Measurements from ENCODE around the gene OR4D1. TPM values are rescaled to one million over a fixed set of nuclear protein-coding genes. Genes with fewer than 3 reads are reported as not detected.

The OR4D1 gene
- total RNA-seq, 2 experiments from 2014 or later: 0.49 to 0.70 TPM

- DNase-seq: no peak
- H3K9me3 Mint-ChIP-seq: no peaks in the 10 kb centered on the region
- H3K36me3 Mint-ChIP-seq (ENCODE audit: low read depth): no peaks in the 10 kb centered on the region
- no peak overlapping the region for H3K27ac ChIP-seq (ENCODE audit: low read depth in 1 of 2, low read length in 2 of 2)
- H3K27me3 ChIP-seq (ENCODE audit: control insufficient read depth in 1 of 2, insufficient read depth in 2 of 2, low read length in 2 of 2): no peaks in the 10 kb centered on the region
- no peak for ATAC-seq (ENCODE audit: poor library complexity)
- peaks cover 4% of the 10 kb centered on the region for H3K27me3 Mint-ChIP-seq
- ChIA-PET CTCF (interaction anchor here (0.7 kb wide), 1 partner anchor 217 kb away, joined by 3 read pairs; no protein-coding TSS in a partner anchor), POLR2A (no interaction called here)
- H3K4me3 ChIP-seq (ENCODE audit: low read length): no peak overlapping the region
- TF ChIP-seq, protein P1, sequence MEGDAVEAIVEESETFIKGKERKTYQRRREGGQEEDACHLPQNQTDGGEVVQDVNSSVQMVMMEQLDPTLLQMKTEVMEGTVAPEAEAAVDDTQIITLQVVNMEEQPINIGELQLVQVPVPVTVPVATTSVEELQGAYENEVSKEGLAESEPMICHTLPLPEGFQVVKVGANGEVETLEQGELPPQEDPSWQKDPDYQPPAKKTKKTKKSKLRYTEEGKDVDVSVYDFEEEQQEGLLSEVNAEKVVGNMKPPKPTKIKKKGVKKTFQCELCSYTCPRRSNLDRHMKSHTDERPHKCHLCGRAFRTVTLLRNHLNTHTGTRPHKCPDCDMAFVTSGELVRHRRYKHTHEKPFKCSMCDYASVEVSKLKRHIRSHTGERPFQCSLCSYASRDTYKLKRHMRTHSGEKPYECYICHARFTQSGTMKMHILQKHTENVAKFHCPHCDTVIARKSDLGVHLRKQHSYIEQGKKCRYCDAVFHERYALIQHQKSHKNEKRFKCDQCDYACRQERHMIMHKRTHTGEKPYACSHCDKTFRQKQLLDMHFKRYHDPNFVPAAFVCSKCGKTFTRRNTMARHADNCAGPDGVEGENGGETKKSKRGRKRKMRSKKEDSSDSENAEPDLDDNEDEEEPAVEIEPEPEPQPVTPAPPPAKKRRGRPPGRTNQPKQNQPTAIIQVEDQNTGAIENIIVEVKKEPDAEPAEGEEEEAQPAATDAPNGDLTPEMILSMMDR (IDR thresholded peaks at IDR 0.05): no peak
- intact Hi-C loops (cut with DNase I, micrococcal nuclease): no loop called here
- no peaks in the 10 kb centered on the region for H3K9me3 ChIP-seq (ENCODE audit: control insufficient read depth in 1 of 2, insufficient read depth in 1 of 2, low read length in 2 of 2)
- H3K4me1 Mint-ChIP-seq (ENCODE audit: low read depth): no peaks in the 10 kb centered on the region
- H3K4me1 ChIP-seq (ENCODE audit: insufficient read depth, low read length): no peaks in the 10 kb centered on the region
- no peak overlapping the region for H3K27ac Mint-ChIP-seq
- no peak overlapping the region for H3K4me3 Mint-ChIP-seq
- H3K36me3 ChIP-seq (ENCODE audit: insufficient read depth, low read length): no peaks in the 10 kb centered on the region
These were observed 36.3 kb downstream of the OR4D1 start for GRCh38 chr17:58184308-58184985.

DNA sequence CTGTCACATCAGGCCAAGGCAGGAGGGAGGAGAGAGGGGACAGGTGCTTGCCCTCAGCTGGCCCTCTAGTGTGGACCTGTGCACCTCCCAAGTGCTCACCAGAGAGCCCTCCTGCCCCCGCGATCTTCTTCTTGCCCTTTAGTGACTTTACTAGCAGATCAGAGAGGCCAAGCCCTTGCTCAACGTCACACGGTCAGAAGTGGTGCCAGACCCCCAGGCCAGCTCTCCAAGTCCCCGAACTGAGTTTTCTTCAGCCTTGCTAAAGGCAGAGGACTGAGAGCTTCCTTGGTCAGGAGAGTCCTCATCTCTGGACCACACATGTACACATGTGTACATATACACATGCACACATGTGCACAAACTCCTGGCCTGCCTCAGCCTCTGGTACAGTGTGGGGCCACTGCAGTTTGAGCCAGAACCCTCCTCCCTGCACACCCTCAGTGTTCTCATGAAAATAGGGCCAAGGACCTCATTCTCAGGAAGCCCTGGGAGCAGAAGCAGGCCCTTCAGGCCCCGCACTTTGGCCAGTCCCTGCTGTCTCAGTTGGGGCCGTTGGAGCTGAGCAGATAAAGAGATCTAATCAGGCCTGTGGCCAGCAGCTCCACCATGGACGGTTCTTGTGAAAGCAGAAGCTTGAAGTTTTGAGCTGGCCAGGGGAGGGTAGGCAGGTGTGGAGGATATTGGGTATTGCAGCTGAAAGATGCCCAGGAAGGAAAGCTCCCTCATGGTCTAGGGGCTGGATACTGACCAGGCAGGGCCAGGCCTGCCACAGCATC lies 37.0 kb downstream of the OR4D1 start:
- Mint-ChIP-seq H3K36me3 (ENCODE audit: low read depth) (no peaks in the 10 kb centered on the region), H3K4me1 (ENCODE audit: low read depth) (no peaks in the 10 kb centered on the region), H3K4me3 (no peak overlapping the region), H3K27ac (no peak overlapping the region), H3K27me3 (peaks cover 4% of the 10 kb centered on the region), H3K9me3 (no peaks in the 10 kb centered on the region)
- Histone ChIP-seq H3K36me3 (ENCODE audit: insufficient read depth, low read length) (no peaks in the 10 kb centered on the region), H3K4me3 (ENCODE audit: low read length) (no peak overlapping the region), H3K27ac (ENCODE audit: low read depth in 1 of 2, low read length in 2 of 2) (no peak overlapping the region), H3K27me3 (ENCODE audit: control insufficient read depth in 1 of 2, insufficient read depth in 2 of 2, low read length in 2 of 2) (peaks cover 0 to 6% of the 10 kb centered on the region in 2 experiments), H3K4me1 (ENCODE audit: insufficient read depth, low read length) (no peaks in the 10 kb centered on the region), H3K9me3 (ENCODE audit: control insufficient read depth in 1 of 2, insufficient read depth in 1 of 2, low read length in 2 of 2) (no peaks in the 10 kb centered on the region)
- POLR2A ChIA-PET: no interaction called here
- TF ChIP-seq, protein P1 (IDR thresholded peaks at IDR 0.05): no peak
- CTCF ChIA-PET: no interaction called here
- no peak for ATAC-seq (ENCODE audit: poor library complexity)
- intact Hi-C loops (cut with DNase I, micrococcal nuclease): no loop called here
- no peak for DNase-seq

DNA sequence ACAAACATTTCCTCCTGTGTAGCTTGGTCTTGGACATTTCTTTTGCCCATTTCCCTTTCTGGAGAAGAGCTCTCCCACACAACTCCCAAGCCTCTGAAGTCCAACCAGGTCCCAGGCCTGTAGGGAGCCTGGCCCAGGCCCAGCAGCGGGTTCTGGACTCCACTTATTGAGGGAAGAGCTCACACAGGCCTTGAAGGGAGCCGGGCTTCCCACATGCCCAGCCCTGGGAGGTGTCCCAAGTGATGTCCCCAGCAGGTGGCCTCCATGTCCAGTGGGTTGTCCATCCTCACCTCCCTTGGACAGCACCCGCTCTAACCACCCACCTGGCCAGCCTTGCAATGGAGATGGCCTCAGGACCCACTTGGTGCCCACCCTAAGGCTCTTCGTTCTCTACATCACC lies 38.4 kb downstream of the OR4D1 start:
- CTCF ChIA-PET: no interaction called here
- H3K4me3 Mint-ChIP-seq: no peak overlapping the region
- no peaks in the 10 kb centered on the region for H3K4me1 ChIP-seq (ENCODE audit: insufficient read depth, low read length)
- H3K27me3 Mint-ChIP-seq: peaks cover 4% of the 10 kb centered on the region
- H3K9me3 Mint-ChIP-seq: no peaks in the 10 kb centered on the region
- H3K9me3 ChIP-seq (ENCODE audit: control insufficient read depth in 1 of 2, insufficient read depth in 1 of 2, low read length in 2 of 2): no peaks in the 10 kb centered on the region
- no peaks in the 10 kb centered on the region for H3K4me1 Mint-ChIP-seq (ENCODE audit: low read depth)
- TF ChIP-seq, protein P1 (IDR thresholded peaks at IDR 0.05): no peak
- no peak for DNase-seq
- H3K27ac Mint-ChIP-seq: no peak overlapping the region
- intact Hi-C loops (cut with DNase I, micrococcal nuclease): no loop called here
- no peaks in the 10 kb centered on the region for H3K36me3 ChIP-seq (ENCODE audit: insufficient read depth, low read length)
- POLR2A ChIA-PET: no interaction called here
- H3K4me3 ChIP-seq (ENCODE audit: low read length): no peak overlapping the region
- no peaks in the 10 kb centered on the region for H3K36me3 Mint-ChIP-seq (ENCODE audit: low read depth)
- H3K27me3 ChIP-seq (ENCODE audit: control insufficient read depth in 1 of 2, insufficient read depth in 2 of 2, low read length in 2 of 2): peaks cover 3 to 8% of the 10 kb centered on the region in 2 experiments
- ATAC-seq (ENCODE audit: poor library complexity): no peak
- no peak overlapping the region for H3K27ac ChIP-seq (ENCODE audit: low read depth in 1 of 2, low read length in 2 of 2)

Measured in CD4-positive, alpha-beta T cell (primary cell).